ENCODE measurements around the gene ENTPD6.

DNA sequence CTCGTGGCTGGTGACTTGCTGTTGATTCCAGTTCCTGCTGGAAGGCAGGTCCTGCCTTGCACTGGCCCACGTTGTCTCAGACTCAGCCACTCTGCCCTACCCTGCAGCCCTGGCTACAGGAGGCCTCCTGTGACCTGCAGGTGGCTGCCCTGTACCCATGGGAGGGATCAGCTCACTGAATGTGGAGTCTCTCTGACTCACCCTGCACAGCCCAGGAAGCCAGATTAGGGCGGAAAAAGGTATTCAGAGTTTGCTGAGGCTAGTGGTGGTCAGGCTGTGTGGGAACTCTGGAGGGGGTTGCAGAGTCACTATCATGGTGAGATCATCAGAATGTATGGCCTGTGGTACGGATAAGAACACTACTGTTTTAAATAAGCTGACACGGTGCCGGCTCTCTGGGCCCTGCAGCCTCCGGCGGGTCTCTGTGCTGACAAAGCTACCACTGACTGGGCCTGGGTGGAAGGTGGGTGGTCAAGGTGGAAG is 27.7 kb downstream of the ENTPD6 start:
- TF ChIP-seq SUZ12 (IDR thresholded peaks at IDR 0.05; ENCODE audit: extremely low read depth, insufficient read depth, insufficient read length) (no peak), YY1 (IDR thresholded peaks at IDR 0.05; ENCODE audit: insufficient read depth, insufficient read length) (no peak), ZNF274 (IDR thresholded peaks at IDR 0.05; ENCODE audit: low read depth, low read length) (no peak)
